ENCODE data around the gene CALHM3. TPM values are rescaled to one million over a fixed set of nuclear protein-coding genes. Genes with fewer than 3 reads are reported as not detected.

CALHM3 gene
- total RNA-seq, 1 experiment from 2014 or later: 0.13 TPM

- Mint-ChIP-seq H3K4me1 (peaks cover 13% of the 10 kb centered on the region), H3K36me3 (no peaks in the 10 kb centered on the region), H3K27me3 (ENCODE audit: low read depth) (no peaks in the 10 kb centered on the region), H3K27ac (no peak overlapping the region), H3K9me3 (no peaks in the 10 kb centered on the region), H3K4me3 (no peak overlapping the region)
- peak; percentile 73 for DNase-seq (ENCODE audit: low spot score)
- ATAC-seq: peak; percentile 93
- CTCF ChIA-PET: interaction anchor here (0.5 to 3.1 kb wide), 24 partner anchors 9 to 1157 kb away, joined by 3 to 49 read pairs (median 4); partner anchors contain the start of genes CALHM1, CALHM2 and NEURL1
- POLR2A ChIA-PET: interaction anchor here (0.8 to 1.1 kb wide), 2 partner anchors 18 to 24 kb away, joined by 3 to 4 read pairs; partner anchors contain the start of gene CALHM2
- TF ChIP-seq FOXK1 (CRISPR knock-in tag; IDR thresholded peaks at IDR 0.05) (no peak), ZNF281 (CRISPR knock-in tag; IDR thresholded peaks at IDR 0.05) (no peak), ZNF416 (CRISPR knock-in tag; IDR thresholded peaks at IDR 0.05) (no peak), FOXJ3 (CRISPR knock-in tag; IDR thresholded peaks at IDR 0.05; ENCODE audit: borderline replicate concordance) (no peak), IRF1 (CRISPR knock-in tag; IDR thresholded peaks at IDR 0.05) (no peak), KAT7 (CRISPR knock-in tag; IDR thresholded peaks at IDR 0.05; ENCODE audit: borderline replicate concordance) (no peak), ZNF423 (CRISPR knock-in tag; IDR thresholded peaks at IDR 0.05) (peak; percentile 78), ZNF532 (CRISPR knock-in tag; IDR thresholded peaks at IDR 0.05; ENCODE audit: borderline replicate concordance) (no peak), CREM (CRISPR knock-in tag; IDR thresholded peaks at IDR 0.05) (no peak), ZMAT4 (CRISPR knock-in tag; IDR thresholded peaks at IDR 0.05) (no peak), GRHL2 (CRISPR knock-in tag; IDR thresholded peaks at IDR 0.05; ENCODE audit: insufficient replicate concordance, severe bottlenecking) (no peak), JAZF1 (CRISPR knock-in tag; IDR thresholded peaks at IDR 0.05) (no peak), FOXP4 (CRISPR knock-in tag; IDR thresholded peaks at IDR 0.05) (no peak), GTF2I (CRISPR knock-in tag; conservative IDR thresholded peaks at IDR 0.05) (no peak), STAT6 (CRISPR knock-in tag; conservative IDR thresholded peaks at IDR 0.05; ENCODE audit: low read depth) (no peak), AR (CRISPR knock-in tag; IDR thresholded peaks at IDR 0.05) (no peak), HMGXB4 (CRISPR knock-in tag; IDR thresholded peaks at IDR 0.05) (0 out of 2 replicates have a peak, but pooled peaks have one; percentile 25)
These were observed 2.8 kb downstream of the CALHM3 start for GRCh38 chr10:103476046-103476768.

Measured in WTC11 (cell line).